ENCODE data around the gene KHSRP. TPM values are rescaled to one million over a fixed set of nuclear protein-coding genes. Genes with fewer than 3 reads are reported as not detected.

Gene KHSRP
- total and polyA plus RNA-seq, 2 of the 13 experiments (the other 11 are each of a cell fraction or from before 2014, with no cell fraction given), result 72.1 to 129 TPM

DNA sequence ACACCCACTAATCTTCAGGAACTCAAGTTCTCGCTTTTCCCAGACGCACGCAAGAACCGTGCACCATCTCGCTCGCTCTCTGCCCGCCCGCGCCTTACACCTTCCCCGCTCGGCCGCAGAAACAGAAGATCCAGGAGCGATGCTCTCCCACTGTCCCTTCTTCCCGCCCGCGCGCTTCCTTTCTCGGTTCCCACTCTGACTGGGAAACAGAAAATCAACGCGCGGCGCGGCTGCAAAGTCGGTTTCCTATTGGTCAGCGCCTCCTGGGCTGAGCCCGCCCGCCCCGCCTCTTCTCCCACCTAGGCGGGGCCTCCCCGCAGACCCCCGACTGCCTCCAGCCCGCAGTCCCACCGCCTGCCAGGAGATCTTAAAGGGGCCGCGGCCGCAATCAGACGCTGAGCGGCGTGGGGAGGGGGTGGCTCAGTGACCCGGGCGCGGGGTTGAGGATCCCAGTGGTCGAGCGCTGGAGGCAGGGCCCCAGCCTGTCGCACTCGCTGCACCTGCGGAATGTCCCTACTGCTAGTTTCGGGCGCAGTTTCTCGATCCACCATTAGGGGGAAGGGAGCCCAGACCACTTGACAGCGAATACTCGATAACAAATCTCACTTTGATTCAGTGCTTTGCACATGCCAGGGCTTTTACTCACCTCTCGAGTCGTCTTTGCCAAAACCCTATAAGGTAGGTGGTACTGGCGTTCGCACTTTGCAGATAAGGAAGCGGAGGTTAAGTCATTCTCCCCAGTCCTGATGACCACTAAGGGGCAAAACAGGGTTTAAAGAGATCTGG lies 35.7 kb upstream of the KHSRP start (continued):
- TF ChIP-seq MYNN (CRISPR knock-in tag; IDR thresholded peaks at IDR 0.05; ENCODE audit: low read depth) (no peak), ZNF101 (CRISPR knock-in tag; IDR thresholded peaks at IDR 0.05; ENCODE audit: borderline replicate concordance, low read depth) (no peak), SETDB1 (CRISPR knock-in tag; IDR thresholded peaks at IDR 0.05; ENCODE audit: borderline replicate concordance) (no peak), ATM (IDR thresholded peaks at IDR 0.05; ENCODE audit: borderline replicate concordance) (no peak), ZNF224 (CRISPR knock-in tag; IDR thresholded peaks at IDR 0.05) (no peak), YY1 (IDR thresholded peaks at IDR 0.05; ENCODE audit: insufficient read depth, insufficient replicate concordance, low read depth, low read length) (no peak), ZNF253 (CRISPR knock-in tag; IDR thresholded peaks at IDR 0.05; ENCODE audit: borderline replicate concordance) (no peak), RORA (CRISPR knock-in tag; IDR thresholded peaks at IDR 0.05) (no peak), RBFOX2 (IDR thresholded peaks at IDR 0.05; ENCODE audit: low read depth, low read length) (peak; percentile 46; the same call in 1 of the 2 replicates), ARNT2 (CRISPR knock-in tag; IDR thresholded peaks at IDR 0.05; ENCODE audit: low read depth) (no peak), ZNF724P (CRISPR knock-in tag; IDR thresholded peaks at IDR 0.05; ENCODE audit: borderline replicate concordance) (no peak), THAP11 (CRISPR knock-in tag; IDR thresholded peaks at IDR 0.05) (peak; percentile 74), HDAC2 (CRISPR knock-in tag; IDR thresholded peaks at IDR 0.05) (peak; percentile 49; the same call in 1 of the 2 replicates), SOX5 (CRISPR knock-in tag; IDR thresholded peaks at IDR 0.05; ENCODE audit: borderline replicate concordance) (peak; percentile 39; the same call in 1 of the 2 replicates), MAFG (CRISPR knock-in tag; IDR thresholded peaks at IDR 0.05) (no peak), RBM39 (IDR thresholded peaks at IDR 0.05; ENCODE audit: low read depth, low read length, poor library complexity, severe bottlenecking) (peak; percentile 90), KDM3A (CRISPR knock-in tag; IDR thresholded peaks at IDR 0.05; ENCODE audit: low read depth) (0 out of 2 replicates have a peak, but pooled peaks have one; percentile 59), AGO2 (optimal IDR thresholded peaks at IDR 0.05; ENCODE audit: low read depth, low read length) (no peak), ZNF777 (CRISPR knock-in tag; IDR thresholded peaks at IDR 0.05) (peak; percentile 57; the same call in 1 of the 2 replicates), RARA (CRISPR knock-in tag; IDR thresholded peaks at IDR 0.05) (no peak)
- TF ChIP-seq, protein P1, sequence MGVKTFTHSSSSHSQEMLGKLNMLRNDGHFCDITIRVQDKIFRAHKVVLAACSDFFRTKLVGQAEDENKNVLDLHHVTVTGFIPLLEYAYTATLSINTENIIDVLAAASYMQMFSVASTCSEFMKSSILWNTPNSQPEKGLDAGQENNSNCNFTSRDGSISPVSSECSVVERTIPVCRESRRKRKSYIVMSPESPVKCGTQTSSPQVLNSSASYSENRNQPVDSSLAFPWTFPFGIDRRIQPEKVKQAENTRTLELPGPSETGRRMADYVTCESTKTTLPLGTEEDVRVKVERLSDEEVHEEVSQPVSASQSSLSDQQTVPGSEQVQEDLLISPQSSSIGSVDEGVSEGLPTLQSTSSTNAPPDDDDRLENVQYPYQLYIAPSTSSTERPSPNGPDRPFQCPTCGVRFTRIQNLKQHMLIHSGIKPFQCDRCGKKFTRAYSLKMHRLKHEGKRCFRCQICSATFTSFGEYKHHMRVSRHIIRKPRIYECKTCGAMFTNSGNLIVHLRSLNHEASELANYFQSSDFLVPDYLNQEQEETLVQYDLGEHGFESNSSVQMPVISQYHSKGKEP (CRISPR knock-in tag; IDR thresholded peaks at IDR 0.05), result no peak
- TF ChIP-seq, protein P2, sequence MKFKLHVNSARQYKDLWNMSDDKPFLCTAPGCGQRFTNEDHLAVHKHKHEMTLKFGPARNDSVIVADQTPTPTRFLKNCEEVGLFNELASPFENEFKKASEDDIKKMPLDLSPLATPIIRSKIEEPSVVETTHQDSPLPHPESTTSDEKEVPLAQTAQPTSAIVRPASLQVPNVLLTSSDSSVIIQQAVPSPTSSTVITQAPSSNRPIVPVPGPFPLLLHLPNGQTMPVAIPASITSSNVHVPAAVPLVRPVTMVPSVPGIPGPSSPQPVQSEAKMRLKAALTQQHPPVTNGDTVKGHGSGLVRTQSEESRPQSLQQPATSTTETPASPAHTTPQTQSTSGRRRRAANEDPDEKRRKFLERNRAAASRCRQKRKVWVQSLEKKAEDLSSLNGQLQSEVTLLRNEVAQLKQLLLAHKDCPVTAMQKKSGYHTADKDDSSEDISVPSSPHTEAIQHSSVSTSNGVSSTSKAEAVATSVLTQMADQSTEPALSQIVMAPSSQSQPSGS (CRISPR knock-in tag; IDR thresholded peaks at IDR 0.05), result peak; percentile 53
- TF ChIP-seq, protein P3, sequence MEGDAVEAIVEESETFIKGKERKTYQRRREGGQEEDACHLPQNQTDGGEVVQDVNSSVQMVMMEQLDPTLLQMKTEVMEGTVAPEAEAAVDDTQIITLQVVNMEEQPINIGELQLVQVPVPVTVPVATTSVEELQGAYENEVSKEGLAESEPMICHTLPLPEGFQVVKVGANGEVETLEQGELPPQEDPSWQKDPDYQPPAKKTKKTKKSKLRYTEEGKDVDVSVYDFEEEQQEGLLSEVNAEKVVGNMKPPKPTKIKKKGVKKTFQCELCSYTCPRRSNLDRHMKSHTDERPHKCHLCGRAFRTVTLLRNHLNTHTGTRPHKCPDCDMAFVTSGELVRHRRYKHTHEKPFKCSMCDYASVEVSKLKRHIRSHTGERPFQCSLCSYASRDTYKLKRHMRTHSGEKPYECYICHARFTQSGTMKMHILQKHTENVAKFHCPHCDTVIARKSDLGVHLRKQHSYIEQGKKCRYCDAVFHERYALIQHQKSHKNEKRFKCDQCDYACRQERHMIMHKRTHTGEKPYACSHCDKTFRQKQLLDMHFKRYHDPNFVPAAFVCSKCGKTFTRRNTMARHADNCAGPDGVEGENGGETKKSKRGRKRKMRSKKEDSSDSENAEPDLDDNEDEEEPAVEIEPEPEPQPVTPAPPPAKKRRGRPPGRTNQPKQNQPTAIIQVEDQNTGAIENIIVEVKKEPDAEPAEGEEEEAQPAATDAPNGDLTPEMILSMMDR (CRISPR knock-in tag; IDR thresholded peaks at IDR 0.05), result peak; percentile 64
- TF ChIP-seq, protein P4, sequence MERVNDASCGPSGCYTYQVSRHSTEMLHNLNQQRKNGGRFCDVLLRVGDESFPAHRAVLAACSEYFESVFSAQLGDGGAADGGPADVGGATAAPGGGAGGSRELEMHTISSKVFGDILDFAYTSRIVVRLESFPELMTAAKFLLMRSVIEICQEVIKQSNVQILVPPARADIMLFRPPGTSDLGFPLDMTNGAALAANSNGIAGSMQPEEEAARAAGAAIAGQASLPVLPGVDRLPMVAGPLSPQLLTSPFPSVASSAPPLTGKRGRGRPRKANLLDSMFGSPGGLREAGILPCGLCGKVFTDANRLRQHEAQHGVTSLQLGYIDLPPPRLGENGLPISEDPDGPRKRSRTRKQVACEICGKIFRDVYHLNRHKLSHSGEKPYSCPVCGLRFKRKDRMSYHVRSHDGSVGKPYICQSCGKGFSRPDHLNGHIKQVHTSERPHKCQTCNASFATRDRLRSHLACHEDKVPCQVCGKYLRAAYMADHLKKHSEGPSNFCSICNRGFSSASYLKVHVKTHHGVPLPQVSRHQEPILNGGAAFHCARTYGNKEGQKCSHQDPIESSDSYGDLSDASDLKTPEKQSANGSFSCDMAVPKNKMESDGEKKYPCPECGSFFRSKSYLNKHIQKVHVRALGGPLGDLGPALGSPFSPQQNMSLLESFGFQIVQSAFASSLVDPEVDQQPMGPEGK (CRISPR knock-in tag; IDR thresholded peaks at IDR 0.05), result peak; percentile 82
